ENCODE data around the gene HNRNPAB.

GRCh38 chr5:178231539-178232123, 27.3 kb downstream of the HNRNPAB start:
- TF ChIP-seq CTCF (IDR thresholded peaks at IDR 0.05), result no peak
- TF ChIP-seq POLR2A (IDR thresholded peaks at IDR 0.05), result no peak
